GM21529 (cell line): ENCODE results near the gene PHF2.
"Not testable (repeated sequence)": the region's sequence is repeated elsewhere in the genome, so short reads cannot be mapped to it uniquely, and the experiment has no call there.

ENCODE experiments used
- ATAC-seq: cut with Tn5 transposase; IDR thresholded peaks from one replicate; pipeline ENCODE4 v1.9.1; 2021; ENCODE audit not compliant: unreplicated experiment

The PHF2 gene

GRCh38 chr9:93663877-93664548 is 87.6 kb downstream of the PHF2 start:
- no peak for ATAC-seq

GRCh38 chr9:93664549-93665120 is 88.3 kb downstream of the PHF2 start:
- ATAC-seq = no peak

- no peak for ATAC-seq
Measured at GRCh38 chr9:93665128-93665636, 88.8 kb downstream of the PHF2 start.

- ATAC-seq = no peak
Measured at GRCh38 chr9:93665637-93666438, 89.5 kb downstream of the PHF2 start.

- ATAC-seq = not testable (repeated sequence)
Measured at GRCh38 chr9:93666439-93666784, 90.0 kb downstream of the PHF2 start.

- ATAC-seq = no peak
Measured at GRCh38 chr9:93667006-93667405, 90.6 kb downstream of the PHF2 start.

GRCh38 chr9:93667627-93668026 is 91.2 kb downstream of the PHF2 start:
- ATAC-seq = no peak

GRCh38 chr9:93668261-93668871 is 92.0 kb downstream of the PHF2 start:
- no peak for ATAC-seq

- no peak for ATAC-seq
Measured at GRCh38 chr9:93669116-93669957, 93.0 kb downstream of the PHF2 start.

- ATAC-seq = no peak
Measured at GRCh38 chr9:93669958-93670207, 93.5 kb downstream of the PHF2 start.

GRCh38 chr9:93670208-93671019 is 94.0 kb downstream of the PHF2 start:
- no peak for ATAC-seq

GRCh38 chr9:93671020-93671338 is 94.6 kb downstream of the PHF2 start:
- no peak for ATAC-seq

GRCh38 chr9:93672330-93673020 is 96.1 kb downstream of the PHF2 start:
- not testable (repeated sequence) for ATAC-seq

- ATAC-seq = no peak
Measured at GRCh38 chr9:93673021-93673838, 96.8 kb downstream of the PHF2 start.

GRCh38 chr9:93673839-93674334 is 97.5 kb downstream of the PHF2 start:
- no peak for ATAC-seq

GRCh38 chr9:93674580-93675335 is 98.4 kb downstream of the PHF2 start:
- no peak for ATAC-seq

GRCh38 chr9:93675336-93676150 is 99.2 kb downstream of the PHF2 start:
- no peak for ATAC-seq
